ENCODE measurements around the gene GLUL. TPM values are rescaled to one million over a fixed set of nuclear protein-coding genes. Genes with fewer than 3 reads are reported as not detected.

Gene GLUL
- polyA plus RNA-seq, 2 of the 4 experiments (the other 2 are of a cell fraction), result 26.9 to 33.0 TPM

- ATAC-seq (no peak), FAIRE-seq (no peak), DNase-seq (ENCODE audit: low read depth in 1 of 2, low spot score in 1 of 2) (no peak)
- WGBS (ENCODE audit: missing lambda C conversion rate), result 35% methylated on average over 4 of the region's 4 CpGs
- CTCF ChIA-PET, result interaction anchor here (1.7 kb wide), 1 partner anchor 39 kb away, joined by 5 read pairs; no protein-coding TSS in a partner anchor
- Histone ChIP-seq H3K4me1 (no peaks in the 10 kb centered on the region), H3K4me2 (no peak overlapping the region), H3K9me3 (no peaks in the 10 kb centered on the region), H3K4me3 (no peak overlapping the region), H3K27ac (no peak overlapping the region)
- POLR2A ChIA-PET, result no interaction called here
- TF ChIP-seq GATA3 (IDR thresholded peaks at IDR 0.05; ENCODE audit: borderline replicate concordance), result no peak
- TF ChIP-seq RNF2 (IDR thresholded peaks at IDR 0.05; ENCODE audit: borderline replicate concordance, low read depth), result no peak
- no peak for TF ChIP-seq FOSL2 (IDR thresholded peaks at IDR 0.05)
- no peak for TF ChIP-seq FOSL2 (CRISPR knock-in tag; IDR thresholded peaks at IDR 0.05)
- TF ChIP-seq HEYL (CRISPR knock-in tag; IDR thresholded peaks at IDR 0.05), result no peak
- TF ChIP-seq FOXS1 (CRISPR knock-in tag; IDR thresholded peaks at IDR 0.05), result no peak
- no peak for TF ChIP-seq ATOH8 (CRISPR knock-in tag; IDR thresholded peaks at IDR 0.05; ENCODE audit: low read depth)
- no peak for TF ChIP-seq MAX (IDR thresholded peaks at IDR 0.05)
- no peak for TF ChIP-seq CHD2 (IDR thresholded peaks at IDR 0.05; ENCODE audit: low read length, partially characterized antibody)
- no peak for TF ChIP-seq E2F6 (IDR thresholded peaks at IDR 0.05; ENCODE audit: borderline replicate concordance, low read depth)
- TF ChIP-seq BCL3 (IDR thresholded peaks at IDR 0.05), result no peak
- TF ChIP-seq USF2 (IDR thresholded peaks at IDR 0.05), result no peak
- TF ChIP-seq CHD4 (IDR thresholded peaks at IDR 0.05; ENCODE audit: borderline replicate concordance), result no peak
- no peak for TF ChIP-seq ELK1 (IDR thresholded peaks at IDR 0.05; ENCODE audit: low read depth, low read length)
- TF ChIP-seq HES2 (IDR thresholded peaks at IDR 0.05), result no peak
Measured at GRCh38 chr1:182357913-182358312, 33.7 kb downstream of the GLUL start.

GRCh38 chr1:182357171-182357570, 34.4 kb downstream of the GLUL start:
- POLR2A ChIA-PET, result no interaction called here
- CTCF ChIA-PET, result interaction anchor here (1.6 kb wide), 1 partner anchor 40 kb away, joined by 4 read pairs; no protein-coding TSS in a partner anchor
- FAIRE-seq (no peak), DNase-seq (ENCODE audit: low read depth in 1 of 2, low spot score in 1 of 2) (no peak), ATAC-seq (no peak)
- Histone ChIP-seq H3K9me3 (no peaks in the 10 kb centered on the region), H3K4me2 (no peak overlapping the region), H3K27ac (no peak overlapping the region), H3K4me3 (no peak overlapping the region), H3K4me1 (no peaks in the 10 kb centered on the region)
- WGBS (ENCODE audit: missing lambda C conversion rate), result 7% methylated on average over 2 of the region's 2 CpGs
- no peak for TF ChIP-seq JUNB (IDR thresholded peaks at IDR 0.05)
- TF ChIP-seq FOSB (CRISPR knock-in tag; IDR thresholded peaks at IDR 0.05), result no peak
- TF ChIP-seq MAX (IDR thresholded peaks at IDR 0.05), result no peak
- no peak for TF ChIP-seq NPAS2 (CRISPR knock-in tag; IDR thresholded peaks at IDR 0.05; ENCODE audit: borderline replicate concordance)
- no peak for TF ChIP-seq EHMT2 (IDR thresholded peaks at IDR 0.05; ENCODE audit: low read depth)
- no peak for TF ChIP-seq TFCP2L1 (CRISPR knock-in tag; IDR thresholded peaks at IDR 0.05)
- no peak for TF ChIP-seq REST (IDR thresholded peaks at IDR 0.05)
- TF ChIP-seq CBX2 (IDR thresholded peaks at IDR 0.05; ENCODE audit: borderline replicate concordance, low read depth), result no peak
- no peak for TF ChIP-seq CEBPB (IDR thresholded peaks at IDR 0.05)
- no peak for TF ChIP-seq PBX3 (IDR thresholded peaks at IDR 0.05)
- TF ChIP-seq NR3C1 (IDR thresholded peaks at IDR 0.05), result no peak
- TF ChIP-seq RARB (CRISPR knock-in tag; IDR thresholded peaks at IDR 0.05), result no peak
- no peak for TF ChIP-seq SREBF2 (IDR thresholded peaks at IDR 0.05)
- no peak for TF ChIP-seq HOXA7 (CRISPR knock-in tag; IDR thresholded peaks at IDR 0.05)
- TF ChIP-seq HEYL (CRISPR knock-in tag; IDR thresholded peaks at IDR 0.05), result no peak
- TF ChIP-seq GATA3 (IDR thresholded peaks at IDR 0.05; ENCODE audit: borderline replicate concordance), result no peak
